ENCODE data around the gene NPAS2. TPM values are rescaled to one million over a fixed set of nuclear protein-coding genes. Genes with fewer than 3 reads are reported as not detected.

The NPAS2 gene
- total and polyA plus RNA-seq, 2 donors (not counting 3 experiments of a cell fraction or from before 2014, with no cell fraction given), result 29.0 to 53.9 TPM

DNA sequence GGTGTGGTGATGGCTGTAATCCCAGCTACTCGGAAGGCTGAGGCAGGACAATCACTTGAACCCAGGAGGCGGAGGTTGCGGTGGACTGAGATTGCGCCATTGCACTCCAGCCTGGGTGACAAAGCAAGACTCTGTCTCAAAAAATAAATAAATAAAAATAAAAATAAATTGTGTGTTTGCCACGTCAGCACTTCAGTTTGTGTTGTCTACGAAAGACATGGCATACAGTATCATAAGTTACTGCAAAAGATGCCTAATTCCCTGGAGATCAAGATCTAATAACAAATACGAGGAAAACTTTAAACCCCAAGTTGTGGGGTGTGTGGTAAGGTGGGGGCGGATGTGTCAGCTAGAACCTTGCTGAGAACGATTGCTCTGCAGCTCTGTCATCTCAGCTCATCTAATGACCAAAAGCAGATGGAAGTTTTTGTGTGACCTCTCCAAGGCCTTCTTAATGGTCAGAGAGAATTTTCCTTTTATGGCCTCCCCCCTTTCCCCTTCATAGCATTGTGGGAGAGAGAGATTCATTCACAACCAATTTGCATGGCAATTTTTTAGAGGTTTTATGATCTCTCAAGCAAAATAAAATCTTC, 11.3 kb downstream of the NPAS2 start:
- intact Hi-C loops (cut with micrococcal nuclease) (no loop called here), dilution Hi-C loops (cut with MboI; ENCODE audit: extremely low pct_ligation_motif_present, low sequenced_read_pairs) (no loop called here)
- no peak for TF ChIP-seq JUN (IDR thresholded peaks at IDR 0.05; ENCODE audit: borderline replicate concordance, insufficient read depth, insufficient read length, low read depth)
- no peak for TF ChIP-seq FOS (IDR thresholded peaks at IDR 0.05; ENCODE audit: borderline replicate concordance, insufficient read depth, low read length)
- no peak for TF ChIP-seq POLR2A (IDR thresholded peaks at IDR 0.05; ENCODE audit: low read depth, low read length)
- TF ChIP-seq, protein P1, sequence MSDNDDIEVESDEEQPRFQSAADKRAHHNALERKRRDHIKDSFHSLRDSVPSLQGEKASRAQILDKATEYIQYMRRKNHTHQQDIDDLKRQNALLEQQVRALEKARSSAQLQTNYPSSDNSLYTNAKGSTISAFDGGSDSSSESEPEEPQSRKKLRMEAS (IDR thresholded peaks at IDR 0.05; ENCODE audit: insufficient read depth, insufficient read length), result no peak
- no peak for TF ChIP-seq MYC (IDR thresholded peaks at IDR 0.05; ENCODE audit: low read depth, low read length)
- no peak for TF ChIP-seq GATA2 (IDR thresholded peaks at IDR 0.05; ENCODE audit: insufficient read depth, insufficient read length, low read depth, low read length)
- no peak for TF ChIP-seq POLR2AphosphoS5 (IDR thresholded peaks at IDR 0.05; ENCODE audit: insufficient read depth, low read depth, low read length)
- TF ChIP-seq EZH2 (IDR thresholded peaks at IDR 0.05; ENCODE audit: borderline replicate concordance, low read depth, low read length, severe bottlenecking), result no peak
- TF ChIP-seq, protein P2, sequence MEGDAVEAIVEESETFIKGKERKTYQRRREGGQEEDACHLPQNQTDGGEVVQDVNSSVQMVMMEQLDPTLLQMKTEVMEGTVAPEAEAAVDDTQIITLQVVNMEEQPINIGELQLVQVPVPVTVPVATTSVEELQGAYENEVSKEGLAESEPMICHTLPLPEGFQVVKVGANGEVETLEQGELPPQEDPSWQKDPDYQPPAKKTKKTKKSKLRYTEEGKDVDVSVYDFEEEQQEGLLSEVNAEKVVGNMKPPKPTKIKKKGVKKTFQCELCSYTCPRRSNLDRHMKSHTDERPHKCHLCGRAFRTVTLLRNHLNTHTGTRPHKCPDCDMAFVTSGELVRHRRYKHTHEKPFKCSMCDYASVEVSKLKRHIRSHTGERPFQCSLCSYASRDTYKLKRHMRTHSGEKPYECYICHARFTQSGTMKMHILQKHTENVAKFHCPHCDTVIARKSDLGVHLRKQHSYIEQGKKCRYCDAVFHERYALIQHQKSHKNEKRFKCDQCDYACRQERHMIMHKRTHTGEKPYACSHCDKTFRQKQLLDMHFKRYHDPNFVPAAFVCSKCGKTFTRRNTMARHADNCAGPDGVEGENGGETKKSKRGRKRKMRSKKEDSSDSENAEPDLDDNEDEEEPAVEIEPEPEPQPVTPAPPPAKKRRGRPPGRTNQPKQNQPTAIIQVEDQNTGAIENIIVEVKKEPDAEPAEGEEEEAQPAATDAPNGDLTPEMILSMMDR (IDR thresholded peaks at IDR 0.05; ENCODE audit: extremely low read depth in 1 of 2, insufficient read depth in 1 of 2, low read depth in 1 of 2, low read length in 2 of 2), result no peak
- H3K36me3 ChIP-seq (ENCODE audit: control insufficient read depth in 2 of 2, extremely low read depth in 1 of 2, insufficient read depth in 2 of 2, low read length in 2 of 2), result peaks cover 2 to 6% of the 10 kb centered on the region in 2 experiments
- DNase-seq (ENCODE audit: low read depth, low spot score), result no peak
- no TSS peak for BruUV-seq (replicated peaks)
- peaks cover 65% of the 10 kb centered on the region for H3K79me2 ChIP-seq (ENCODE audit: control insufficient read depth, insufficient read depth, low read length)
- H3K9me1 ChIP-seq (replicated peaks; ENCODE audit: control insufficient read depth, extremely low read depth, insufficient read depth, low read length), result no peaks in the 10 kb centered on the region
- ChIA-PET POLR2A (no interaction called here), CTCF (no interaction called here)
- H3K9ac ChIP-seq (replicated peaks; ENCODE audit: extremely low read depth, insufficient read depth, low read length), result no peak overlapping the region
- no peaks in the 10 kb centered on the region for H3K27me3 ChIP-seq (ENCODE audit: control insufficient read depth in 2 of 2, insufficient read depth in 2 of 2, low read length in 2 of 2)
- H3K27ac ChIP-seq (ENCODE audit: insufficient read depth, low read depth, low read length), result no peak overlapping the region
- H3K4me1 ChIP-seq (ENCODE audit: control insufficient read depth, extremely low read depth, insufficient read depth, low read length), result no peaks in the 10 kb centered on the region
- no peaks in the 10 kb centered on the region for H3K9me3 ChIP-seq (replicated peaks; ENCODE audit: control insufficient read depth, insufficient read depth, low read length)
- H3K4me3 ChIP-seq (replicated peaks in 1 of 3; ENCODE audit: insufficient read depth in 1 of 3, low read depth in 1 of 3, low read length in 3 of 3), result no peak overlapping the region
- no peak overlapping the region for H2AFZ ChIP-seq (ENCODE audit: low read depth, low read length)
- no peaks in the 10 kb centered on the region for H4K20me1 ChIP-seq (replicated peaks; ENCODE audit: control insufficient read depth, extremely low read depth, insufficient read depth, low read length)
- H3K4me2 ChIP-seq (ENCODE audit: insufficient read depth, low read length), result no peak overlapping the region
- no peak for FAIRE-seq
